Measurements from ENCODE around the gene COPS8.

The COPS8 gene

DNA sequence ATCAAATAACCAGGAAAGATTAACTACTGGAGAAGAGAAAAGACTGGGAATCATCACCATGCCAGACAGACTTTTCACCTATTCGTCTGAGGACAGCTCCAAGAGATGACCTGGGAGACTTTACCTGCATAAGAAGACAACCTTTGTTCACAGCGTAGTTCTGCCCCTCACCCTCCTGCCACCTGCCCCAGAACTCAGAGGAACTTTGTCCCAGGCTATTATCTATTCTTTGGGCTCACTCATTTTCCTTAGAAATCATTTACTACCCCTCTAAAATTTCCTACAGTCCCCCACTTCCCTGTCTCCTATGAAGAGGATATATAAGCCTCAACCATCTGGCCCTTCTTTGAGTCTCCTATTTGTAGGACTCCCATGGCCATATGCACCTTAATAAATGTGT, 19.3 kb upstream of the COPS8 start:
- DNase-seq: no peak

DNA sequence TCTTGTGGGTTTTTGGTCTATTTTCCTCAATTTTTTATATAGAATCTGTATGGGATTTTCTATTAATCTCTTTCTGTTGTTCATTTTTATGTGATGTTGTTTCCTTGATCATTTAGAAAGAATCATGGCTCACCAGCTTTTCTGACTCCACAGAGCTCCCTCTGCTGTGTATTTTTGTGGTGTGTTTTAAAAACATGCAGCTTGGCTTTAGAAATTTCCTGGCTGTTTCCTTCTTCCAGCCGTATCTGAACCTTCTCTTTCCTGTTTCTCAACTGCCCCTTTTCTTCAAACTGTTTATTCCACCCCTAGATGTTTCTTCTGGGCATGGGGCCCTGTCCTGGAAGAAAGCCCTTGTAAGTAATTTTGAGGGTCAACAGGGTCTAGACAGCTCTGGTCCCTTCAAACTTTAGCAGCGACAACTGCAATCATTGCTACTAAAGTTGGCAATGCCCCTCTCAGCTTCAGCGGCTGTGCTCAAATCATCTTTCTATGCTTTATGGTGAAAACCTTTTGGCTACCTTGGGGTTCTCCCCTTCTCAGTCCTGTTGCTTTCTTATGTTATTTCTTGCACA, 17.6 kb upstream of the COPS8 start:
- DNase-seq: no peak

DNA sequence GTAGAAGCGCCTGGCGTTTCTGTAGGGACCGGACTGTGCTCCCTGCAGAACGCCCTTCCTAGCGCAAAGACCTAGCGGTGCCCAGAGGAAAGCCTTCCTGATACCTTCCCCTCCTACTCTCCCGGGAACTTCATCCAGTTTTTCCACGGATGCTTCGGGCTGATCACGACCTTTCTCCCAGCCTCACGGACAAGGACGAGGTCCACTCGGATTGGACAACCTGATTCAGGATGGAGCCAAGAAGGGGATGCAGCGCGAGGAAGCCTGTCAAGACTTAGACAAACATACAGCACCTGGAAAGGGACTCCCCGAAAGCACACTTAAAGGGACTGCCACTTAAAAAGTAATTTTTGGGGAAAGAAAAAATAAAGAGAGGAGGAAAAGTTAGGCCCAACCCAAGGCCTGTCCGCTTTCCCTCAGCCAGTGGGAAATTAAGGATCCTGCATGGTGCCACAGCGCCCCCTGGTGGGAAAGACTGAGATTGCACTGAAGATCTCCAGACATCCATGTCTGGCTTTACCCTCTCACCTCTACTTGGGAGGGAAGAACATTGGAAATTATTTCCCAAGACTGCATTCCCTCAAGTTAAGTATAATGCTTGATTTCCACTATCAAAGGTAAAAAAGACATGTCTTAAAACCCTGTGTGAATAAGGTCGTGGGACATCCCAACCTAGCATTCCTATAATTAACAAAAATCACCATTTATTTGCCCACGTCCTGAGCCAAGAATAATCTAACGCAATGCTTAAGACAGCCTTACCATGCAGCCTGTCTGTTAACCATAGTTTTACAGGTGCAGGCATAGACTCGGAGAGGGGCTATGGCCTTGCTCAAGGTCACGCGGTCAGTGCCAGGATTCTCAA, 13.4 kb upstream of the COPS8 start:
- DNase-seq: peak; percentile 43

DNA sequence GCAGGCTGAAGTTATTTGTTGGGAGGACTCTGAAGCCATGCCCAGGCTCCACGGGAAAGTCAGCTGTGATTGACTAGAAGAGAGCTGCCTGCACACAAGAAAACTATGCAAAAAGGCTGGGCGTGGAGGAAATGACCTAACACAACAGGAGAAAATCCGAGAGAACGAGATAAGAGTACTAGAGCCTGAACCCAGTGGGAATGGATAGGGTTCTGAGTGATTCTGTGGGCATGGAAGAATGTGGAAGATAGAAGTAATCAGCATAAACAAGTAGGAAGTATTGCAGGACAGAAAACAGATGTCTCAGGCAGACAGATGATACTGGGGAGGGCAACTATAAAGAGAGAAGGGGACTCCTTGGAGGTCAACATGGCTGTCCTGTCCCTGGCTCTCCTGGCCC, 12.1 kb upstream of the COPS8 start:
- DNase-seq: peak; percentile 46

DNA sequence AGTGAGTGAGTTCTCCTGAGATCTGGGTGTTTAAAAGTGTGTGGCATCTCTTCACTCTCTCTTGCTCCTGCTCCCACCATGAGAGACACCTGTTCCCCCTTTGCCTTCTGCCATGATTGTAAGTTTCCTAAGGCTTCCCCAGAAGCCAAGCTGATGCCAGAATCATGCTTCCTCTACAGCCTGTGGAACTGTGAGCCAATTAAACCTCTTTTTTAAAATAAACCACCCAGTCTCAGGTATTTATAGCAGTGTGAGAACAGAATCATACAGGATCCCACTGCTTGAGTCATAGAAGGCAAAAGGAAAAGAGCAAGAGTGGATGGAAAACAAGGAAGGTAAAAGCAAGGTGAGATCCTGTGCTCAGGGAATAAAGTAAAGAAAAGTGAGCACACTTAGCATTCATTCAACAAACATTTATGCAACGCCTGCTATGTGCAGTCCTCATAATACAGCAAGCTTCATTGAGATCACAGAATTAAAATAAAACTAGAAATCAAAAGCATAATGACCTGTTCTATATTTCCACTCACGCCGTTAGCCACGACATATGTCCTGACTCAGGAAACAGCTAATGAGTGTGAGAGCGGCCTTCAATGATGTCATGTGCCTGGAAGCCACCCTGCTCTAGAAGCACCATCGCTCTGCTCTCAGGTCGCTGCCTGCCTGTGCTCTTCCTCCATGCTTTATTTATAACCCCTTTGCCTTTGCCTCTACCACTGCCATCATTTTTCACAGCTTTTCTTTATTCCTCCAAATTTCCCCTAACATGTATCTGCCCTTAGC, 11.3 kb upstream of the COPS8 start:
- no peak for DNase-seq

DNA sequence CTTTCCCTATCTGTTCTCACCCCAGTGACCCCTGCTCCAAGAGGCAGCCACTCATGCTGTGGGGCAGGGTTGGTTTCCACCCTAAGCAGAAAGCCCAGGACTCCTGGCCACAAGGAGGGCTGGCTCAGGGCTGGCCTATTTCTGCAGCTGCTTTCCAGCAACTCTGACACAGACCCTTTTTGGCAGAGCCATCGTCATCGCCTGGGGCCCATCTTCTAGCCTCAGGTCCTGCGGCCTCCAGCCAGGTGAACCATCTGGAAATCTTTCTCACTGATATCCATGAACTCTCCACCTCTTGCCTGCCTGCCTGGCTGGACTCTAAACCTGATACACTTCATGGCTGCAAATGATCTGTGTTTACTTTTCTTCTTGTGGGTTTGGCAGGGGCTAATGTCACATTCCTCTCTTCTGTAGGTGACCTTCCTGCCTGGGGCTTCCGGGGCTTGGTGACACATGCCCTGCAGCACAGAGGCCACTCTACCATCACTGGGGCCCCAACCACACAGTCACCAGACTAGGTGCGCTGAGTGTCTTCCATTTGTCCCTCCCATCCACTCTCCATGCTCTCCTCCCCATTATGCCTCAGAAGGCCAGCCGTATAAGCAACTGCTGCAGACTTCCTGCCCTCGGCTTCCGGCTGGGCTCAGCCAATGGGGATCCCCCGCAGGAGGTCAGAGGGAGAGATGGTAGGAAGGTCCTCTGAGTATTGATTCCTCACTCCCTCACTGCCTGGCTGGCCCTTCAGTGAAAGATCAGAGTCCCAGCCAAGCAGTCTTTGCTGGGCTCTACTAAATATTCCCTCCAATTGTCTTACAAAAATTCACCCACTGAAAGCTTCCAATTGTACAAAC, 9.7 kb upstream of the COPS8 start:
- no peak for DNase-seq

DNA sequence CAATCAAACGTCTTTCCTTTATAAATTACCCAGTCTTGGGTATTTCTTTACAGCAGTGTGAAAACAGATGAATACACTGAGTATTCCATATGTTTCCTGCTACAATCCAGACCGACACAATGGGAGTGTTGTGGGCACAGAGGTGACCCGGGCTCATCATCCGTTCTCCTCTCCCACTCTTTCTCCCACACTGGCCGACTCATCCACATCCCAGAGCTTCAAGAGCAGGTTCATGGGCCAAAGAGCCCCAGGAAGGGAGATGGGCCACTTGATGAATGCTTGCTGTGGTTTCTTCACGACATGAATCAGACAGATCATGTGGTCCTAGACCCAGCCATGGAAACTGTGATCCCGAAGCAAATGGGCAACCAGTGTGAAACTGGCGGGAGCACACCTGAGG, 4.1 kb upstream of the COPS8 start:
- DNase-seq: no peak

DNA sequence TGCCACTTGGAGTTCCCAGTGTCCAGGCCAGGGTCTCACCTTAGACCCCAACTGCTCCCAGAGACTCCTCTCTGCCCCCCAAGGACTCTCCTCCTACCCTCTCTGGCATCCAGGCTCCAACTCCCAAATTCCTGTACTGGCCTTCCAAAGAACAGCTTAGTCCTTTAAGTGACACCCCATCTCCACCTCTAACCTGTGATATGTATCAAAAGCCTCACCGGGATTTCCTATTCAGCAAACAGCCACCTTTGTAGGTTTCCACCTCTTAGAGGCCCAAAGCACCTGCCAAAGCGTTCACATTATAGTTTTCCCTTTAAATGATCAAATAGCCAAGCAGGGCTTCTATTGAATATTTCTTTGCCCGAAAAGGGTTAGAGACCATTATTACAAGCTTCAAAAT, 2.7 kb upstream of the COPS8 start:
- no peak for DNase-seq

DNA sequence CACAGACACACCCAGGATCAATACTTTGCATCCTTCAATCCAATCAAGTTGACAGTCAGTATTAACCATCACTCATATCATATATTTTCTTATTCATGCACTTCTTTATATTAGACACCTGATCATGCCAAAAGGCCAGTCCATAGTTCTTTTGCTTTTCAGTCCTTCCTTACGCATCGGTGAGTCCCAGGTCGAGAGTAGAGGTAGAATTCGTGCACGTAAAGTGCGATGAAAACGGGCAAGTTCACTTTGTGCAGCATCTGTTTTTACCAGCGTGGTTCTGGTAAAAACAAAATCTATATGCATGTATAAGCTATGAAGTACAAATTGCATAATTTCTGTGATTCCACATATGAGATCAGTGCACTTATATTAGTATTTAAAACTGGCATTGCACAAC, 1.2 kb upstream of the COPS8 start:
- DNase-seq: no peak

DNA sequence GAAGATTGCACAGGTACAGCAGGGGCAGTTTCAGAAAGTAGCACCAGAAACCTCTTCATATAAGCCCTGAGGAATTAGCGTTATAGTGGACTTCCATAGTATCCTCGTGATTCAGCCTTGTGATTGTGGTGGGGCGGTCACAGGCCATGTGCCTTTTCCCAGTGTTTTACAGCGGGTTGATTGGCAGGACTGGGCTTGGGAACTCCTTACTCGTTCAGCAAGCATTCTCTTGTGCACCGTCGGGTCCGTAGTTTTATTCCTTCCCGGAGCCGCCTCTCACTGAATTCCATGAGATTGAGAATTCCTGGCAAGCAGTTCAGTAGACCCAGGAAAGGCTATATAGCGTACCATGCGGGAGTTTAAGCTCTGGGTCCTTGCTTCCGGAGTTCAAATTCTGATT, 5.2 kb downstream of the COPS8 start:
- DNase-seq: peak; percentile 46

DNA sequence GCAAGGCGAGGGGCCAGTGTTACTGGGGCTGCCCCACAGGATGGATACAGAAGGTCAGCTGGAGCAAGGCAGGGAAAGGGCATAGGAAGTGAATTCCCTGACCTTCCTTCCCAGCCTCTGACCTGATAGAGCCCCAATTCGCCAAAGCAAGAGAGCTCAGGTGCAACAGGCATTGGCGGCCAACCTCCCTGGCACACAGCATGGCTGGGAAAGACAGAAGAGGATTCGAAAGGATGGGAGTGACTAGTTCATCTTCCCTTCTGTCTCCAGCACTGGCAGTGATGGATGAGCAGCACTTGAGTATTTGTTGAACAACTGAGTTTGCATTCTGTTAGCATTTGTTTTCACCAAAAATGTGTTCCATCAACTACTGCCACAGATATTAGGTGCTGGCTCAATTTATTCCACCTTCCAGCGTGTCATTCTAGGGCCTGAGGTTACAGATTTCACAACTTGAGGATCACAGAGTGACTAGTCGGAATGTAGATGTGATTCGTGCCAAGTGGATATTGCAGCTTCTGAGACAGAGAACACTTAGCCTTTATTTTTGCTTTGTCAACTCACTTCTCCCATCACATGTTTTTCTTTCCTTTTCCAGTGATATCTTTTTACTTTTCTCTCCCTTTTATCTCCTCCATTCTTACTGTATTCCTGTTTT, 6.2 kb downstream of the COPS8 start:
- DNase-seq: peak; percentile 85

DNA sequence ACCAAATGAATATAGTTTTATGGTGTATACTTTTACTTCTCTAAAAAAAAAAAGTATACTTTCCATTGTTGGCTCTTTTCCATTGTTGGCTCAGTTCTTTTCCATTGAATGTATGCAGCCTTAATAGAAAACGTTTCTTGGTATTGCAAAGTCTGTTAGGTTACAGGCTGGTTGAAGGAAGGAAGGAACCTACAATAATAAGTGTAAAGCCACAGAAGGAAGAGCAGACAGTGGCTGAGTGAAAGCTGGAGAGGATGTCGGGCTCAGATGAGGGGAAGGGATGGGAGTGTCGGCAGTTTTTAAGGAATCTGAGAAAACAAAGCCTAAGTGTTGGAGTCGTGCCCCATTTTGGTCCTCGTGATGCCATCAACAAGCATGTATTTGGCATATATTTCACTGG, 6.8 kb downstream of the COPS8 start:
- no peak for DNase-seq

DNA sequence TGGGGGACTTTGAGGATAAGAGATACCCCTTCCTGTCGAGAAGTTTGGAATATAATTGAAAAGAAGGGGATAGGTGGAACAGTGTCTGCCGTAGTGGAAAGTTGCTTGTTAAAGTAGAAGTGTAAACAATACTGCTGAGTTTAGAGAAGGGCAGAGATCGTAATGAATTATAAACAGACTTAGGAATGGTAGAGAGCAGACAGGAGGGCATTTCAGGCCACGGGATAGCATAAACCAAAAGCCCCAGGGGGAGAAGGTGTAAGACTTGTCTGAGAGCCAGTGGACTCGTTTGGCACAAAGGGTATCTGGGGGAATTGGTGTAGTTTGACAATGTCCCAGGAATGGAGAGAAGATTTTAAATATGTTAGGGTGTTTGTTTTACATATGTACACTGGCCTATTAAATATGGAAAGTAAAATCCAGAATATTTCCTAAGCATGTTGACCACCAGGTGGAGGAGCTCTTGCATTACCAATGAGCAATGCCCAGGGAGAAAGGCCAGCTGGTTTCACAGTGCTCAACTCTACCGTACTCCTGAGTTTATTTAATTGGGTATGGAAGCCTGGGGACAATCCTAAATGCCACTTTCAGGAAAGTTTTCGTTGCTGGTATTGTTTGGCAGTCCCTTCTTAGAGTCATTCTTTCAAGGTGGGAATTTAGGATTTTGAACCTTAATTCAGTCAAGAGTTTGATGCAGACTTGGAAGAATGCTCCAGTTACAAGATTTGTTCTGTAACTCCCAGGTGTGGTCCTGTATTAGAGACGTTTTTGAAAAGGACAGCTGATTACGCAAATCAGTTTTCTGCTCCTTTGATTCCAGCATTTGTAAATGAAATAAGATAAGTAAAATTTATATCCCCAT, 7.5 kb downstream of the COPS8 start:
- DNase-seq: peak; percentile 84

DNA sequence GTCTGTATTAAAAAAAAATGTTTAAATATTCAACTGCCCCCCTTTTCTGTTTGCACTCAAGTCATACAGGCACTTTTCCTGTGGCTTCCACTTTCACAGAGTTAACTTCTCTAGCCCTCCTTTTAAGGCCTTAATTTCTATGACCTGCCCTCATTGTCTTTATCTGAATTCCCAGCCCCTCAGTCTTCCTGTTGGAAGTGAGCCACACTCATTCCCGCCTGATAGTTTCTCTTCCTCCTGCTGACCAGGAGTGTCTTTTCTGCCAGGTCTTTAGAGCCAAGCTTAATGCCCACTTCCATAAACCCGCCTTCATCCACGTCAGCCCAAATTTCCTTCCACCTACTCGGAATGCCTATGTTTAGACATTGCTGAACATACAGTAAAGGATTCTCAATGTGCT, 10.5 kb downstream of the COPS8 start:
- no peak for DNase-seq

DNA sequence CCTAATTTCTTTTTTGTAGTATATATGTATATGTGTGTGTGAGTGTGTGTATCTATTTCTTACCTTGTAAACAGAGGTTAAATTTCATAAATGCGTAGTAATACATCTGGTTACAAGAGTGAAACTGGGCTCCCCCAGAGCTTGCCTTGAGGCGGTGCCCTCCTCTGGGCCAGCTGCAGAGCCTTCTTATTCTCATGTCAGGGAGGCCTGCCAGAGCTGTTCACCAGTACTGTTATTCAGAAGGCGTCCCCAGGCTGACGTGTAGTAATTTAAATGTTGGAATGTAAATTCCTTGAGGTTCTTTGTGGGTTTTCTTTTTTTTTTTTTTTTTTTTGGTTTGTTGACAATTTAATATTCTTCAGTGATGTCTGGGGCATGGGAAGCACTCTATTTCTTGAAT, 11.2 kb downstream of the COPS8 start:
- DNase-seq: peak; percentile 89

DNA sequence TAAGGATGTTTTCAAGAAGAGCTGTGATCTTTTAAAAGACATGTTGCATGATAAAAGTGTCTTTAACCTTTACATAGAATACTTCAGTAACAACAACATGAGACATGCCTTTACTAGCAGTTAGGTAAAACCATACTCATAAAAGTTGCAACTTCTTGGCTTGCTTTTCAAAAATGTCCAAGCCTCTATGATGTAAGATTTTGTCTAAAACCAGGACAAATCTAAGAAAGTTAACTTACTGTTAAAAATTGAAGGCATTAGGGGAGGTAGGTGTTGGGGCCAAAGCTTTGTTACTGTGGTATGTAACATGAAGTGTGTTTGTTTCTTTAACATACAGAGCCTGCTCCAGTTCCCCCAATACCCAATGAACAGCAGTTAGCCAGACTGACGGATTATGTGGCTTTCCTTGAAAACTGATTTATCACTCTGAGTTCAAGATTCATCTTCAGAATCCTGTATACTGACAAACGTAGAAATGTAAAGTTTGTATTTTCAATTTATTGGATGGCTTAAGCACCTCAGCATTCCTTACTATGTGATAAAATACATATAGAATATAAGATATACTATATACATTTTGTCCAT, 11.7 kb downstream of the COPS8 start:
- no peak for DNase-seq

DNA sequence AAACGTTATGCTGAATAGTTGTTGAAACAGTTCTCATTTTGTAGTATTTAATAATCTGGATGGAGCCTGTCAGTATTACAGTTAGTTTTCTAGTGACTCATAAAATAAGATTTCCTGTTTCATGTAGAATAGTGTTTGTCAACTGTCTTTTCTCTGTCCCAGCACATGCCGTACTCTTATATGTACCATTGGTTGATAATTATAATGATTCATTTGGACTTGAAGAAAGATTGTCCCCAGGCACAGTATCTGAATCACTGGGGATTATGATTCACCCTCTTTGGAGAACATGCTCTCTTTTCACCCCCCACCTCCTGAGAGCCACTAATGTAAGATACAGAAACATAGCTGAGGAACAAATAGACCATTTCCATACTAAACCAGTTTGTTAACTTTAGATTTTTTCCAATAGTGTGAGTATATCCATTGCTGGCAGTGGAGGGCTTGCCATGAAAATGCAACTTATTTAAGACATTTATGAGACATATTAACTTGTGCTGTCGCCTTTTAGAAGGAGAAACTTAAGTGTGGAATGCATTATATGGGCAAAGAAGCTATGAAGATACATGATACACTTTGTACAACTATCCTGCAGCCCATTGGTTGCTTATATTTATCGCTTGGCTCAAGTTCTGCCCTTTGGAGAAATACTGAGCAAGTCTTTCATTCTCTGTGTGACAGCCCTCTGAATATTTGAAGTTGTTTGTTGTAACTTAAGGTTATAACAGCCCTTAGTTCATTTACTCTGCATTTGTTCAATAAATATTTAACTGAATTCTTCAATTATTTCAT, 12.4 kb downstream of the COPS8 start:
- DNase-seq: peak; percentile 97

DNA sequence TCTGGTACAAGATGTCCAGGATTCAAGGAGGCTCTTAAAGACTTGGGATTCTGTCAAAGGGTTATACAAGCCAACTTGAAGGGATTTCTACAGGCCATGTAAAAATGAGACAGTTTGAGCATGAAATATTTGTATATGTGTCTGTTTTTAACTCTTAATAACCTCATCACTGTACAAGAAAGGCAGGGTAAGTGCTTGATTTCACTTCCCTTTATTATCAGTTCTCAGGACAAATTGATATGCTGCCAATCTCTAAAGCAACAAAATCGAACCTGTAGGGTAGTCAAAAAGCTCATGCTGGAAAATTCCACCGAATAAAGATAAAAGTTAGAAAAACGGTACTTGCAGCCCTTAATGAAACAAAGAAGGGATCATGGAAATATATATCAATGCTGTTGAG, 14.1 kb downstream of the COPS8 start:
- no peak for DNase-seq

DNA sequence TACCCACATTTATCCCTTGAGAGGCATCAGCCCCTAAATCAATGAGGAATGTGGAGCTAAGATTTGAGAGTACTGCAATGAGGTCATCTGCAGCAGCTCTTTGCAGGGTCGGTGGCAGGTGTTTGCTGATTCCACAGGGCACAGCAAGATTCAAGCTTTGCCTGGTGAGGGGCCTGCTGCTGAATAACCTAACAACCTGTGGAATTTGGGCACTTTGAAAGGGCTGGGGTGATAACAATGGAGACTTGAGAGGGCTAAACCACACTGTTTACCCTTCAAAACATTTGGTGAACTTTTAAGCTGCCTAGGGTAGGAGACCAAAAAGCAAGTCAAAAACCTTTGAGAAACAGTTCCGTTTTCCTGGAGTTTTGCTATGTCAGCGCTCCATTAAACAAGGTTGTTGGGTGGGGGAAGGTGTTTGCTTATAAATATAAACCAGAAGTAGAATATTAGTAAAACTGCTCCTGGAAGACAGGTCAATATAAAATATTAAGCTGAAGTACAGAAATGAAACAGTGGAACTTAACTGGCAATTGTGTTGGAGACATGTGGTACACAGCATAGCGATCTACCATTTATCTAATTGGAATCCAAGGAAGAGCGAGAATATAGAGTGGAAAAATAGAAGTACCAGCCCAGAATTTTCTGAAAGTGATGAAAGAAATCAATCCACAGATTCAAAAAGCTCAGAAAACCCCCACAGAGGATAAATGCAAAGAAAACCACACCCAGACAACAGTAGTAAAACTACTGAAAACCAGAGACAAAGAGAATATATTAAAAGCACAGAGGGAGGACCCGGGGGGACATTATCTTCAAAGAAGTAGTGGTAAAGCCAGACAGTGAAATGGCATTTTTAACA, 15.7 kb downstream of the COPS8 start:
- DNase-seq: no peak
